ENCODE results near the gene ATP6V1G1.
A peak's percentile ranks its signal among the peaks of the same experiment; 100 is the strongest.
"Not testable (repeated sequence)": the region's sequence is repeated elsewhere in the genome, so short reads cannot be mapped to it uniquely, and the experiment has no call there.

ATP6V1G1 gene

GRCh38 chr9:114587345-114588202 lies at the start of gene ATP6V1G1:
Gene ATP6V1G1, plus strand, starts transcription at chr9:114587769. Its CDS starts 70 bp downstream, at chr9:114587839.
- DNase-seq = peak; percentile 63 to 99 (median 96)

GRCh38 chr9:114538241-114538640 lies 49.3 kb upstream of the ATP6V1G1 start:
- DNase-seq = no peak

- no peak for DNase-seq
Measured at GRCh38 chr9:114539701-114540380, 47.7 kb upstream of the ATP6V1G1 start.

GRCh38 chr9:114545055-114545454 lies 42.5 kb upstream of the ATP6V1G1 start:
- no peak for DNase-seq

- no peak for DNase-seq
Measured at GRCh38 chr9:114546851-114547250, 40.7 kb upstream of the ATP6V1G1 start.

GRCh38 chr9:114549697-114550330 lies 37.8 kb upstream of the ATP6V1G1 start:
- no peak for DNase-seq

GRCh38 chr9:114551750-114552685 lies 35.6 kb upstream of the ATP6V1G1 start:
- DNase-seq = peak in 1 of 14 donors; percentile 9

GRCh38 chr9:114552706-114553105 lies 34.9 kb upstream of the ATP6V1G1 start:
- DNase-seq = no peak

GRCh38 chr9:114553202-114553601 lies 34.4 kb upstream of the ATP6V1G1 start:
- DNase-seq = no peak

- no peak for DNase-seq
Measured at GRCh38 chr9:114555696-114556095, 31.9 kb upstream of the ATP6V1G1 start.

- no peak for DNase-seq
Measured at GRCh38 chr9:114558027-114558675, 29.4 kb upstream of the ATP6V1G1 start.

- no peak for DNase-seq
Measured at GRCh38 chr9:114559830-114560513, 27.6 kb upstream of the ATP6V1G1 start.

GRCh38 chr9:114560956-114561355 lies 26.6 kb upstream of the ATP6V1G1 start:
- DNase-seq = no peak

- DNase-seq = no peak
Measured at GRCh38 chr9:114561771-114562170, 25.8 kb upstream of the ATP6V1G1 start.

- DNase-seq = no peak
Measured at GRCh38 chr9:114565204-114565603, 22.4 kb upstream of the ATP6V1G1 start.

GRCh38 chr9:114570742-114571141 lies 16.8 kb upstream of the ATP6V1G1 start:
- no peak for DNase-seq

GRCh38 chr9:114571391-114571790 lies 16.2 kb upstream of the ATP6V1G1 start:
- no peak for DNase-seq

- no peak for DNase-seq
Measured at GRCh38 chr9:114572199-114572598, 15.4 kb upstream of the ATP6V1G1 start.

- no peak for DNase-seq
Measured at GRCh38 chr9:114574438-114574837, 13.1 kb upstream of the ATP6V1G1 start.

GRCh38 chr9:114576779-114577178 lies 10.8 kb upstream of the ATP6V1G1 start:
- DNase-seq = not testable (repeated sequence)

GRCh38 chr9:114578134-114578533 lies 9.4 kb upstream of the ATP6V1G1 start:
- not testable (repeated sequence) for DNase-seq
